PFSK-1 (cell line): ENCODE measurements around the gene EGFL8.

Experiments used
- FOXP2 ChIP-seq: optimal IDR thresholded peaks from 2 replicates; pipeline ENCODE3; 2011; ENCODE audit warnings: borderline replicate concordance, control low read depth, inconsistent platforms; ENCODE audit not compliant: insufficient read depth; ENCODE audit errors: extremely low read length, extremely low read depth
- POLR2AphosphoS5 ChIP-seq: IDR thresholded peaks from 2 replicates; pipeline ENCODE4 v1.6.1; 2012; ENCODE audit warnings: low read depth, mild to moderate bottlenecking, control low read depth, low read length, moderate library complexity
- SIN3A ChIP-seq: IDR thresholded peaks from 2 replicates; pipeline ENCODE4 v1.6.1; 2012; ENCODE audit warnings: mild to moderate bottlenecking, low read length, moderate library complexity, borderline replicate concordance; ENCODE audit not compliant: insufficient read depth
- TAF1 ChIP-seq: IDR thresholded peaks from 2 replicates; pipeline ENCODE4 v1.6.1; 2012; ENCODE audit warnings: low read length, control low read depth, borderline replicate concordance; ENCODE audit not compliant: insufficient read depth
- TF ChIP-seq, protein P1 (sequence below), 2 experiments: IDR thresholded peaks; 2 replicates each; pipeline versions ENCODE4 v1.6.1 to v1.8.0; 2011 to 2012; ENCODE audit warnings: low read depth in 2 of 2, low read length in 2 of 2, control low read depth in 1 of 2, inconsistent platforms in 1 of 2, mild to moderate bottlenecking in 1 of 2, moderate library complexity in 1 of 2; ENCODE audit not compliant: insufficient read depth in 1 of 2

DNA sequence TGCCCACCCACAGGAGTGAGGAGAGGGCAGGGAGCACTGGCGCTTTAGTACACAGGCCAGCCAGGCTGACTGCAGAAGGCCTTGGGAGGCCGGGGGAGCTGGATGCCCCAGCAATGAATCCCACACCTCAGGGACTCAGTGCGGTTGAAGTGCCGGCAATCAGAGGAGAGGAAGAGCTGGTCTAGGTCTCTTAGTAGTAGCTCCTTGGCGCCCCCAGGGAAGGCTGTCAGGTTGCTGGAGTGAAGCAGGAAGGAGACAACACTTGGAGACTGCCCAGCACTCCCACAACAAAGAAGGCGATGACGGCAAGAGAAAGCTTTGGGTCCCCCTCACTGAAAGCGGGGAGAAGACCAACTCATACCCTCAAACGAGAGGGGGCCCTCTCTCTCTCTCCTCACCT lies 46.9 kb upstream of the EGFL8 start:
- TF ChIP-seq SIN3A, result no peak
- TF ChIP-seq, protein P1, sequence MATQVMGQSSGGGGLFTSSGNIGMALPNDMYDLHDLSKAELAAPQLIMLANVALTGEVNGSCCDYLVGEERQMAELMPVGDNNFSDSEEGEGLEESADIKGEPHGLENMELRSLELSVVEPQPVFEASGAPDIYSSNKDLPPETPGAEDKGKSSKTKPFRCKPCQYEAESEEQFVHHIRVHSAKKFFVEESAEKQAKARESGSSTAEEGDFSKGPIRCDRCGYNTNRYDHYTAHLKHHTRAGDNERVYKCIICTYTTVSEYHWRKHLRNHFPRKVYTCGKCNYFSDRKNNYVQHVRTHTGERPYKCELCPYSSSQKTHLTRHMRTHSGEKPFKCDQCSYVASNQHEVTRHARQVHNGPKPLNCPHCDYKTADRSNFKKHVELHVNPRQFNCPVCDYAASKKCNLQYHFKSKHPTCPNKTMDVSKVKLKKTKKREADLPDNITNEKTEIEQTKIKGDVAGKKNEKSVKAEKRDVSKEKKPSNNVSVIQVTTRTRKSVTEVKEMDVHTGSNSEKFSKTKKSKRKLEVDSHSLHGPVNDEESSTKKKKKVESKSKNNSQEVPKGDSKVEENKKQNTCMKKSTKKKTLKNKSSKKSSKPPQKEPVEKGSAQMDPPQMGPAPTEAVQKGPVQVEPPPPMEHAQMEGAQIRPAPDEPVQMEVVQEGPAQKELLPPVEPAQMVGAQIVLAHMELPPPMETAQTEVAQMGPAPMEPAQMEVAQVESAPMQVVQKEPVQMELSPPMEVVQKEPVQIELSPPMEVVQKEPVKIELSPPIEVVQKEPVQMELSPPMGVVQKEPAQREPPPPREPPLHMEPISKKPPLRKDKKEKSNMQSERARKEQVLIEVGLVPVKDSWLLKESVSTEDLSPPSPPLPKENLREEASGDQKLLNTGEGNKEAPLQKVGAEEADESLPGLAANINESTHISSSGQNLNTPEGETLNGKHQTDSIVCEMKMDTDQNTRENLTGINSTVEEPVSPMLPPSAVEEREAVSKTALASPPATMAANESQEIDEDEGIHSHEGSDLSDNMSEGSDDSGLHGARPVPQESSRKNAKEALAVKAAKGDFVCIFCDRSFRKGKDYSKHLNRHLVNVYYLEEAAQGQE (IDR thresholded peaks at IDR 0.05; ENCODE audit: insufficient read depth in 1 of 2, low read depth in 2 of 2, low read length in 2 of 2), result no peak
- no peak for TF ChIP-seq POLR2AphosphoS5
- TF ChIP-seq TAF1, result no peak
- TF ChIP-seq FOXP2, result no peak
